HepG2 (cell line): ENCODE data around the gene TAF8. TPM values are rescaled to one million over a fixed set of nuclear protein-coding genes. Genes with fewer than 3 reads are reported as not detected.

Experiments
- ARID5B ChIP-seq: IDR thresholded peaks from 2 replicates; pipeline ENCODE4 v1.4.0; 2020; ENCODE audit warnings: mild to moderate bottlenecking, missing genetic modification reagents
- E2F1 ChIP-seq: sonication (generic); formaldehyde crosslinking; IDR thresholded peaks from 2 replicates; pipeline ENCODE4 v1.5.0; 2020; ENCODE audit warnings: missing genetic modification reagents
- GMEB2 ChIP-seq: IDR thresholded peaks from 2 replicates; pipeline ENCODE4 v1.6.1; 2016; ENCODE audit warnings: missing biosample characterization, missing genetic modification reagents, low read depth
- KDM1A ChIP-seq: IDR thresholded peaks from 2 replicates; pipeline ENCODE4 v1.6.1; 2016; ENCODE audit warnings: missing compliant biosample characterization
- KDM3A ChIP-seq: IDR thresholded peaks from 2 replicates; pipeline ENCODE4 v1.6.1; 2018; ENCODE audit warnings: low read depth, missing compliant biosample characterization
- KLF16 ChIP-seq, 2 experiments: sonication (generic) in 1 of 2; formaldehyde crosslinking in 1 of 2; IDR thresholded peaks; 2 replicates each; pipeline versions ENCODE4 v1.6.1 to v1.8.0; 2016 to 2023; ENCODE audit warnings: missing genetic modification reagents in 2 of 2, missing compliant biosample characterization in 1 of 2
- MIXL1 ChIP-seq: IDR thresholded peaks from 2 replicates; pipeline ENCODE4 v1.6.1; 2016
- PRDM15 ChIP-seq: sonication (generic); formaldehyde crosslinking; IDR thresholded peaks from 2 replicates; pipeline ENCODE4 v1.4.0; 2020; ENCODE audit warnings: missing genetic modification reagents
- SNAPC2 ChIP-seq: sonication (generic); formaldehyde crosslinking; IDR thresholded peaks from 2 replicates; pipeline ENCODE4 v1.8.1; 2022; ENCODE audit warnings: mild to moderate bottlenecking, missing genetic modification reagents
- SYNCRIP ChIP-seq: fragments of 200-400 bp; formaldehyde crosslinking; IDR thresholded peaks from 2 replicates; pipeline ENCODE4 v1.6.1; 2018; ENCODE audit warnings: mild to moderate bottlenecking, low read depth, low read length; ENCODE audit not compliant: insufficient read depth
- TEAD3 ChIP-seq: optimal IDR thresholded peaks from 2 replicates; pipeline ENCODE3; 2016; ENCODE audit warnings: borderline replicate concordance
- TERF1 ChIP-seq: sonication (generic); formaldehyde crosslinking; IDR thresholded peaks from 2 replicates; pipeline ENCODE4 v1.8.0; 2022; ENCODE audit warnings: mild to moderate bottlenecking, missing genetic modification reagents, moderate library complexity
- ZBTB49 ChIP-seq: sonication (generic); formaldehyde crosslinking; IDR thresholded peaks from 2 replicates; pipeline ENCODE4 v1.4.0; 2020; ENCODE audit warnings: missing genetic modification reagents, borderline replicate concordance
- ZNF124 ChIP-seq: sonication (generic); formaldehyde crosslinking; IDR thresholded peaks from 2 replicates; pipeline ENCODE4 v1.4.0; 2020; ENCODE audit warnings: missing genetic modification reagents
- ZNF674 ChIP-seq: sonication (generic); formaldehyde crosslinking; IDR thresholded peaks from 2 replicates; pipeline ENCODE4 v1.5.0; 2020; ENCODE audit warnings: low read depth, mild to moderate bottlenecking, missing genetic modification reagents
- polyA plus RNA-seq, 8 experiments: library from polyadenylated mRNA; depleted of rRNA in 3 of 8; stranded (reverse) in 7 of 8; unstranded in 1 of 8; fragments of >200 nt; fragmentation: Illumina TruSeq in 4 of 8; extraction: Trizol in 4 of 8; gene quantifications; 2 replicates each; pipeline versions ENCODE4 v1.2.1 to v1.2.3, GENCODE V29; 2011 to 2016; ENCODE audit warnings: low read depth in 4 of 8, missing spikeins in 1 of 8, mixed read lengths in 1 of 8; ENCODE audit not compliant: insufficient read depth in 1 of 8
- total RNA-seq, 5 experiments: library from RNA; depleted of rRNA; stranded (reverse); fragments of >200 nt; fragmentation: Illumina TruSeq; extraction: Trizol; gene quantifications; 2 replicates each; pipeline ENCODE4 v1.2.3, GENCODE V29; 2016; ENCODE audit warnings: low read depth in 1 of 5

TAF8 gene
- total and polyA plus RNA-seq, 2 of the 13 experiments (the other 11 are each of a cell fraction or from before 2014, with no cell fraction given): 25.2 to 25.8 TPM

GRCh38 chr6:42099340-42100028 lies 49.2 kb downstream of the TAF8 start (continued):
- TF ChIP-seq PRDM15 (CRISPR knock-in tag) (peak; percentile 47; the same call in 1 of the 2 replicates), SYNCRIP (no peak), KDM1A (no peak), ZNF124 (CRISPR knock-in tag) (no peak), ZNF674 (CRISPR knock-in tag) (no peak), TEAD3 (peak; percentile 42), TERF1 (CRISPR knock-in tag) (no peak), KLF16 (CRISPR knock-in tag; IDR thresholded peaks at IDR 0.05) (no peak), ARID5B (peak; percentile 61), MIXL1 (CRISPR knock-in tag) (0 out of 2 replicates have a peak, but pooled peaks have one; percentile 27), ZBTB49 (CRISPR knock-in tag) (no peak), SNAPC2 (no peak), E2F1 (CRISPR knock-in tag) (no peak), KDM3A (CRISPR knock-in tag) (no peak), GMEB2 (no peak)
